RWPE1 (cell line): ENCODE results near the gene SNAP29.
"Not testable (repeated sequence)": the region's sequence is repeated elsewhere in the genome, so short reads cannot be mapped to it uniquely, and the experiment has no call there.

Source experiments
- CTCF ChIA-PET: fragments of 350-600 bp; sonication (Branson Sonifier 250); formaldehyde crosslinking; extraction: SDS; loops from one replicate; lab custom pipeline; 2021; lab: Yijun Ruan, JAX
- POLR2A ChIA-PET: fragments of 400-600 bp; formaldehyde crosslinking; extraction: SDS; loops from one replicate; lab custom pipeline; 2020; ENCODE audit warnings: antibody characterized with exemption; ENCODE audit not compliant: low non-redundant PET; lab: Yijun Ruan, JAX
- DNase-seq: peaks from one replicate; pipeline ENCODE4 v3.0.0; 2012; ENCODE audit warnings: low spot score
- H3K27ac ChIP-seq: fragments of 450-650 bp; 2 replicates; pipeline ENCODE4 v1.5.1; 2017
- TF ChIP-seq, protein P1 (sequence below): fragments of 450-650 bp; conservative IDR thresholded peaks from 2 replicates; pipeline ENCODE4 v1.5.1; 2017; ENCODE audit warnings: low read depth, mild to moderate bottlenecking

Gene SNAP29

GRCh38 chr22:20899827-20900423 lies 41.1 kb downstream of the SNAP29 start:
- ChIA-PET POLR2A (no interaction called here), CTCF (no interaction called here)
- TF ChIP-seq, protein P1, sequence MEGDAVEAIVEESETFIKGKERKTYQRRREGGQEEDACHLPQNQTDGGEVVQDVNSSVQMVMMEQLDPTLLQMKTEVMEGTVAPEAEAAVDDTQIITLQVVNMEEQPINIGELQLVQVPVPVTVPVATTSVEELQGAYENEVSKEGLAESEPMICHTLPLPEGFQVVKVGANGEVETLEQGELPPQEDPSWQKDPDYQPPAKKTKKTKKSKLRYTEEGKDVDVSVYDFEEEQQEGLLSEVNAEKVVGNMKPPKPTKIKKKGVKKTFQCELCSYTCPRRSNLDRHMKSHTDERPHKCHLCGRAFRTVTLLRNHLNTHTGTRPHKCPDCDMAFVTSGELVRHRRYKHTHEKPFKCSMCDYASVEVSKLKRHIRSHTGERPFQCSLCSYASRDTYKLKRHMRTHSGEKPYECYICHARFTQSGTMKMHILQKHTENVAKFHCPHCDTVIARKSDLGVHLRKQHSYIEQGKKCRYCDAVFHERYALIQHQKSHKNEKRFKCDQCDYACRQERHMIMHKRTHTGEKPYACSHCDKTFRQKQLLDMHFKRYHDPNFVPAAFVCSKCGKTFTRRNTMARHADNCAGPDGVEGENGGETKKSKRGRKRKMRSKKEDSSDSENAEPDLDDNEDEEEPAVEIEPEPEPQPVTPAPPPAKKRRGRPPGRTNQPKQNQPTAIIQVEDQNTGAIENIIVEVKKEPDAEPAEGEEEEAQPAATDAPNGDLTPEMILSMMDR, result no peak
- DNase-seq, result no peak
- no peak overlapping the region for H3K27ac ChIP-seq

DNA sequence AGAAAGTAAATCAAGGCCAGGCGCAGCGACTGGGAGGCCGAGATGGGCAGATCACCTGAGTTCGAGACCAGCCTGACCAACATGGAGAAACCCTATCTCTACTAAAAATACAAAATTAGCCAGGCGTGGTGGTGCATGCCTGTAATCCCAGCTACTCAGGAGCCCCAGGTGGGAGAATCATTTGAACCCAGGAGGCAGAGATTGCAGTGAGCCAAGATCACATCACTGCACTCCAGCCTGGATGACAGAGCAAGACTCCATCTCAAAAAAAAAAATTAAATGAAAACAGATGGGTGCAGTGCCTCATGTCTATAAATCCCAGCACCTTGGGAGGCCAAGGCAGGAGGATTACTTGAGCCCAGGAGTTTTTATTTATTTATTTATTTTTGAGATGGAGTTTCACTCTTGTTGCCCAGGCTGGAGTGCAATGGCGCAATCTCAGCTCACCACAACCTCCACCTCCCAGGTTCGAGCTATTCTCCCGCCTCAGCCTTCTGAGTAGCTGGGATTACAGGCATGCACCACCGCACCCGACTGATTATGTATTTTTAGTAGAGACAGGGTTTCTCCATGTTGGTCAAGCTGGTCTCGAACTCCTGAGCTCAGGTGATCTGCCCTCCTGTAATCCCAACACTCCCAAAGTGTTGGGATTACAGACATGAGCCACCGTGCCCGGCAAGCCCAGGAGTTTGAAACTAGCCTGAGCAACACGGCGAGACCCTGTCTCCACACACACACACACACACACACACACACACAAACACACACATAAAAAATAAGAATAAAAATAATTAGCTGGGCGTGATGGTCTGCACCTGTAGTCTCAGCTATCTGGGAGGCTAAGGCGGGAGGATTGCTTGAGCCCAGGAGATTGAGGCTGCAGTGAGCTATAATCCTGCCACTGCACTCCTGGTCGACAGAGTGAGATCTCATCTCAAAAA lies 42.6 kb downstream of the SNAP29 start:
- CTCF ChIA-PET, POLR2A ChIA-PET, H3K27ac ChIP-seq, DNase-seq: not testable (repeated sequence)

- TF ChIP-seq, protein P1, result no peak
- ChIA-PET POLR2A (no interaction called here), CTCF (interaction anchor here (0.6 kb wide), 1 partner anchor 29 kb away, joined by 3 read pairs; no protein-coding TSS in a partner anchor)
- no peak overlapping the region for H3K27ac ChIP-seq
- DNase-seq, result no peak
Observed at GRCh38 chr22:20903093-20903492, 44.3 kb downstream of the SNAP29 start.

DNA sequence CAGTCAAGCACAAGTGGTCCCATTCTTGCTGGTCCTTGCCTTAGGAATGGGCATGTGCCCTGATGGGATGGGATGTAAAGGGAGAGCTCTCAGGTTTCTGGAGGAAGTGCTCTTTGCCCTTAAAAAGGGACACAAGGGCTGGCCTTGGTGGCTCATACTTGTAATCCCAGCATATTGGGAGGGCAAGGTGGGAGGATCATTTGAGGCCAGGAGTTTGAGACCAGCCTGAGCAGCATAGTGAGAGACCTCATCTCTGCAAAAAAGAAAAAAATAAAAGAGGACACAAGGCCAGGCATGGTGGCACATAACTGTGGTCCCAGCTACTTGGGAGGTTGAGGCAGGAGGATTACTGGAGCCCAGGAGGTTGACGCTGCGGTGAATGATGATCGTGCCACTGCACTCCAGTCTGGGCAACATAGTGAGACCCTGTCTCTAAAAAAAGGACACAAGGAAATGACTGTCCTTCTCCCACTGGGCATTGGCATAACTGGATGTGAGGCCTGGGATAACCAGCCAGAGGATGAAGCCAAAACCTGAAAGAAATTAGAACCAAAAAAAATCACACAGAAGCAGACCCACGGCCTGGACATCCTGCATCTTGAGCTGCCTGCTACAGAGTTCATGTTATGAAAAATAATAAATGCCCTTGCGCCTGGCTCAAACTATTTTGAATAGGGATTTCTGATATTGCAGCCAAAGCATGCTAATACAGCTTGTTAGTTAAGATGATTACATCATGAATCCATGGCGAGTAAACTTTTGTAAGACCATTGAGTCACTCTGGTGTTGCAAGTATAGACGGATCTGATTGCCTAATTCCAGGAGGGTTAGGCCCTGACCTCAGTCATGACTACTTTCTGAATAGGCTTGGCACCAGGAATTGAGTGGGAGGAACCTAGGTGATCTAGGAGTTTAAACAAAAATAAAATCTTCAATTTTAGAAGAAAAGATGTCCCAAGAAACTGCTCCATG lies 45.5 kb downstream of the SNAP29 start:
- CTCF ChIA-PET, result no interaction called here
- POLR2A ChIA-PET, result no interaction called here
- peak; percentile 89 for DNase-seq
- peak overlapping the region; percentile 84 for H3K27ac ChIP-seq
- TF ChIP-seq, protein P1, result no peak

DNA sequence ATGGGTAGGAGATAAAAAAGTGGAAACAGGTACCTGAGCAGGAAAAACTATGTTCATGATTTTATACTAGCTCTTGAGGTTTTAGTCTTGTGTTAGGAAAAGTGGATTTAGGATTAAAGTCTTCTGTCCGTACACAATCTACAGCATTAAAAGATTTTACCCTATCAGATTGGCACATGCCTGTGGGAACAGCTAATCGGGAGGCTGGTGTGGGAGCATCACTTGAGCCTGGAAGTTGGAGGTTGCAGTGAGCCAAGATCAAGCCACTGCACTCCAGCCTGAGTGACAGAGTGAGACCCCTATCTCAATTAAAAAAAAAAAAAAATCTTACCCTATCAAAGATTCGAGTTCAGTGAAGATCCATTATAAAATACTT lies 46.2 kb downstream of the SNAP29 start:
- TF ChIP-seq, protein P1, result no peak
- POLR2A ChIA-PET, result no interaction called here
- no peak for DNase-seq

DNA sequence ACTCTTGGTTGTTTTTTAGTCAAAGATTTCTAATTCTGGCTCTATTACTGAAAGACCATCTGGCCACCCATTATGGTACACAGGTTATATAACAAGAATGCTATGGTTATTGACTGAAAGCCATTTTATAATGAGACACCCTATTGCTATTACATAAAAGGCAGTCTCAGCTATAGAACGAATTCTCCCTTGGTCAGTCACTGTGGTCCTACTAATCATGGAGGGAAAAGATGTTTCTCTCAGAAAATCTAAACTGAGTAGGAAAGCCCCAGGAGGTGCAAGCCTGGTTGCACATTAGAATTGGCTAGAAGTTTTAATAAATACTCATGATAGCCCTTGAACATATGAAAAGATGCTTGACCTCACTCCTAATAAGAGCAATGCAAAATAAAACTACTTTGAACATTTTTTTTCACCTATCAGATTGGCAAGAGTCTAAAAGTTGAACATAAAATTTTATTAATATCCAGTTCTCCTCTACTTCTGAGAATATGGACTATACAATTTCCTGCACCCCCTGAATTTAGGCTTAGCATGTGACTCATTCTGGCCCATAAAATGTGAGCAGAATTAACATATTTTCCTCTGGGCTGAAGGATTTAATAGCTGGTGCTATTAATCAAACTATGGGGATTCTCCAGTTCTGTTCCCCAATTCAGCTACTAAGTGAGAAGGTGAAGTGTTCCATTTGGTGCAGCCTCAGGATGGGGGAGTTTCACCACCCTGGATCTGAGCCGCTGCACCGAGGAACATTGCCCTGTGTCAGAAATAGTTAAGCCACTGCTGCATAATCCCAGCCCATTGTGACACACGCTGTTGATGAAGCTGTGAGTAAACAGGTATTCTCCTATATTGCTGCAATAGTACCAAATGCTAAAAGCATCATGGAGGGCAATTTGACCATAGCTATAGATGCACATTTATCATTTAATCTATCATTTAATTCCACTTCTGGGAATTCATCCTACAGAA lies 46.9 kb downstream of the SNAP29 start:
- POLR2A ChIA-PET, result no interaction called here
- TF ChIP-seq, protein P1, result no peak
- CTCF ChIA-PET, result interaction anchor here (0.6 kb wide), 1 partner anchor 13 kb away, joined by 6 read pairs; no protein-coding TSS in a partner anchor
- DNase-seq, result no peak
- H3K27ac ChIP-seq, result peak overlapping the region; percentile 79

More for the DNA sequence above, 46.2 kb downstream of the SNAP29 start:
- CTCF ChIA-PET, result no interaction called here
- H3K27ac ChIP-seq, result peak overlapping the region; percentile 79
